SHP77 treated with DMSO at 0.1 percent for 48 hours (cell line): ENCODE results near the gene ABCD4.
"Not testable (repeated sequence)": the region's sequence is repeated elsewhere in the genome, so short reads cannot be mapped to it uniquely, and the experiment has no call there.

Experiments
- DNase-seq: peaks from one replicate; lab custom pipeline; 2025; lab: John Stamatoyannopoulos, UW

The ABCD4 gene

DNA sequence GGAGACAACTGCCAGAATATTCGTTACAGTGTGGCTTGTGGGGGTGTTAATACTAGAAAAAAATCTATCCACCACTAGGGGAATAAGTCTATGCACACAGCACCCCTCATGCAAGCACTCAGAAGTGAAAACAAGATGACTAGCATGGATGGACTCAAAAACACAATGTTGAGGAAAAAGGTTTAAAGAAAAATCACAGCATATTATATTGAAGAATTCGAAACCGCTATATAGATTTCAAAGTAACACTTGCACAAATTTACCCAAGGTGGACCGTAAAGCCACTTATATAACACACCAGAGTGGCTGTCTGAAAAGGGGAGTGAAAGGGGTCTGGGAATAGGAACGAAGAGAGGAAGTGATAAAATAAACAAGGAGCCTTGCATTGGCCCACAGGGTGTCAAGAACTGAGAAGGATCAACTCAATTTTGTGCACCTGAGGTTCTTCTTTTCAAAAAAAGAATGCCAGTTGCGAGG is 544 bp downstream of the ABCD4 start:
- peak; percentile 9 for DNase-seq

- peak; percentile 9 for DNase-seq
These were observed 1.1 kb downstream of the ABCD4 start for GRCh38 chr14:74301594-74302151.

GRCh38 chr14:74299061-74299545 is 3.6 kb downstream of the ABCD4 start:
- DNase-seq: no peak

DNA sequence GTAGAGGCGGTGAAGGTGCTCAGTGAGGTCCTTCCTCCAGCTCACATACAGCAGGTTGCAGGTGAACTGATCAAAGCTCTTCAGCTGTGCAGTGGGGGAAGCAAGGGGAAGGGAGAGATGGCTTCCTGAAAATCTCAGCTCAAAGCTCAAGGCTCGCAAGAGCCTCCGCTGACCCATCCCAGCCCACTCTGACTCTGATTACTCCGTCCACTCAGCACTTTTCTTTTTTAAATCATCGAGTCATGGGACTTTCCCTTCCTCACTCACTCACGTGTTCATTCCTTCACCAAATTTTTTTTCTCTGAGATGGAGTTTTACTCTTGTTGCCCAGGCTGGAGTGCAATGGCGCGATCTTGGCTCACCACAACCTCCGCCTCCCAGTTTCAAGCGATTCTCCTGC is 4.7 kb downstream of the ABCD4 start:
- no peak for DNase-seq

GRCh38 chr14:74296037-74296467 is 6.7 kb downstream of the ABCD4 start:
- no peak for DNase-seq

DNA sequence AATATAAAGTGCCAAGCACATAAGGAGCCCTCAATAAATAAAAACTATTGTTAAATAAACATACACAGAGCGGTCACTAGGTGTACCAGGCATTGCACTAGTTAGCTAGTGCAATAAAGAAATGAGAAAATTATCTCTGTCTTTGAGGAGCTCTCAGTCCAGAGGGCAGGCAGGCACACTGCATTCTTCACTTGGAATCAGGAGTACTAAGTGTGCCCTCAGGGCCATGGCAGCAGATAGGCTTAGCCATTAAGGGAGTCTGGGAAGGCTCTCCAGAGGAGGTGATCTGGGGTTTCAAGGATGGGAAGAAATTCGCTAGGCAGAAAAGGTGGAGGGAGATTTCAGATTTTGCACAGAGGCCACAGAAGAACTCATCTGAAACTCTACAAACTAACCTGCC is 9.1 kb downstream of the ABCD4 start:
- no peak for DNase-seq

- no peak for DNase-seq
These were observed 10.7 kb downstream of the ABCD4 start for GRCh38 chr14:74292061-74292460.

DNA sequence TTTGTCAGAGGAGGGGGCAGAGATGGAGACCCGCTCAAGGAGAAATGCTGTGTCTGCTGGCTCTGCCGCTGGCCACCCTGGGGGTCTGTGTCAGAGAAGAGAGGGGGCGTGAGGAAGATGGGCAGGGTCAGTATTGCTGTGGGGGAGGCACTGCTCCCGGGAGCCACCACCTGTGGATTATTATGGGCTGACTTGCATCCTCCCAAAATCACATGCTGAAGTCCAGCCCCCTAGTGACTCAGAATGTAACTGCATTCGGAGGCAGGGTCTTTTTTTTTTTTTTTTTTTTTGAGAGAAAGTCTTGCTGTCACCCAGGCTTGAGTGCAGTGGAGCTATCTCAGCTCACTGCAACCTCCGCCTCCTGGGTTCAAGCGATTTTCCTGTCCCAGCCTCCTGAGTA is 12.3 kb downstream of the ABCD4 start:
- no peak for DNase-seq

DNA sequence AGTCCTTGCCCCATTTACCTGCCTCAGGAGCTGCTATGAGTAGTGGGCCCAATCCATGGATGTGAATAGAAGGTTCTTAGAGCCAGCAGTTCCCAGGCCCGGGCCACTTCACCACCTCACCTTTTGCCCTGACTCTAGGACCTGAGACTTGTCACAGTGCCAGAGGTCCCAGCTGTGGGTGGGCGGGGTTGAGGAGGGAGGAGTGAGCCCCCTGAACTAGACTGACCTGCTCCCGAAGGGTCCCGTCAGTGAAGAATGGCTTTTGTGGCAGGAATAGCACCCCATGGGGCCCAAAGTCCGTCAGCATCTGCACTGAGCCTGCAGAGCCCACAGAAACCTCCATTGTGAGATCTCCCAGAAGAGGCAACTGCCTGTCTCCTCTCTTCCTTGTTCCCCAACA is 12.9 kb downstream of the ABCD4 start:
- DNase-seq: no peak

GRCh38 chr14:74286736-74287135 is 16.0 kb downstream of the ABCD4 start:
- no peak for DNase-seq

DNA sequence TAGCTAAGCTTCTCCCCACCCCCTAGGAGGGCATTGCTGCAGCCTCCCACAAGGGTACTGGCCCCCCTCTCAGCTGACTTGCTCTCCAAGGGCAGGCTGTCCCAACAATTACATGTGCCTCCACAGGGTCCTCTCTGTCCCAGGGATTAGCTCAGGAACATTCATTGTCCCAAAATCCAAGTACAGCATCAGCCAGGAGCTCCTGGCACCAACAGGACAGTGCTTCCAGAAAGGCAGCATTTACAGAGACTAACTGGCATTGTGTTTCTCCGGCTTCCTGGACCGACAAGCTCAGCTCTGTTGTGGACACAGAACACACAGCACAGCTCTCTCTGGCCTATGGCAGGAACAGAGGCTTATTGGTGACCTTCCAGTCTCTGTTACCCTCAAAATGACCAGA is 21.7 kb downstream of the ABCD4 start:
- DNase-seq: no peak

DNA sequence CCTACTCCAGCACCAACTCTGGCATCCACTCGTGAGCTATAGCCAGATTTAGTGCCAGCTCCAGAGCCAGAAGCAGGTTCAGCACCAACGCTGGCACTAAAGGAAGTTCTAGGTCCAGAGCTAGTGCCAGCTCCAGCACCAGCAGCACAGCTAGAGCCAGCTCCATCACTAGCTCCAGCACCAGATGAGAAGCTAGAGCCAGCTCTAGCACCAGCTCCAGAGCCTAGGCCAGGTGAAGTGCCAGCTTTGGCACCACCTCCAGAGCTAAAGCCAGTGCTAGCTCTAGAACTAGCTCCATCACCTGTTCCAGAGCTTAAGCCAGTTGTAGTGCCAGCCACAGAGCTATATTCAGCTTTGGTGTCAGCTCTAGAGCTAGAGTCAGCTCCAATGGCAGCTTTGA is 24.7 kb downstream of the ABCD4 start:
- DNase-seq: no peak

DNA sequence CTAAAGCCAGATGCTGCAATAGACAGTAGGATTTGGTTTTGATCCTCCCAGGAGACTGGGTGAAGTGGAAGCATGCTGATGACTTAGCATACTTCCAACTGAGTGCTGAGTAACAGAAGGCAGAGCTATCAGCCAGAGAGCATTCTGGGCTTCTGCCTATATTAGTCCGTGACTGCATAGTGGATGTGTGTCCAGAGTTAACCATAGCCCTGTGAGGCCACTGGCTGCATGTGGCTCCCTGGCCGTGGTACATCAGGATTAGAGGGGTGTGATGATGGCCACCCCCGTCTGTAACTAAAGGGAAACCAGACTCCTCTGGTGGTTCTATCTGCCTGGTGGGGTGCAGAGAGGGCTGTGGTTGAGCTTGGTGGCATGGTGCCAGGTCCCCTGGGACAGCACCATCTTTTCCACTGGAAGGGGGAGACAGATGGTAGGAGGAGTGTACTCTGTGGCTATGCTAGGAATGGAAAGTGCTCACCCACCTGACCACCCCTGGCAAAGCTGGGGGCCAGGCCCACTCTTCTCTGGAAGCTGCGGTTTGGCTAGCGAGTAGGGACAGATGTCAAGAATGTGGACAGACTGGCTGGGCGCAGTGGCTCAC is 27.4 kb downstream of the ABCD4 start:
- no peak for DNase-seq

DNA sequence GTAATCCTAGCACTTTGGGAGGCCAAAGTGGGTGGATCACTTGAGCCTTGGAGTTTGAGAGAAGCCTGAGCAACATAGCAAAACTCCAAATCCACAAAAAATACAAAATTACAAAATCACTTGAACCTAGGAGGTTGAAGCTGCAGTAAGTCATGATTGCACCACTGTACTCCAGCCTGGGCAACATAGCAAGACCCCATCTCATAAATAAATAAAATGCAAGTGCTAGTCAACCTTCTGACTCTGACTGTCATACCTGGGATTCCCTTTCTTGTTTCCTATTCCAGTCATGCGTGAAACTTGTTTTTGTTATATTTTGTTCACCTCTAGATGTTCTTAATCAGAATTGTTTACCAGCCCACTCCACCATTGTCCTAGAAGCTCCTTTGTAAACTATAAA is 31.4 kb downstream of the ABCD4 start:
- no peak for DNase-seq

- not testable (repeated sequence) for DNase-seq
These were observed 32.2 kb downstream of the ABCD4 start for GRCh38 chr14:74270382-74271177.

- no peak for DNase-seq
These were observed 35.1 kb downstream of the ABCD4 start for GRCh38 chr14:74267588-74267987.

- DNase-seq: no peak
These were observed 37.3 kb downstream of the ABCD4 start for GRCh38 chr14:74265301-74265965.

- no peak for DNase-seq
These were observed 38.8 kb downstream of the ABCD4 start for GRCh38 chr14:74263921-74264320.

DNA sequence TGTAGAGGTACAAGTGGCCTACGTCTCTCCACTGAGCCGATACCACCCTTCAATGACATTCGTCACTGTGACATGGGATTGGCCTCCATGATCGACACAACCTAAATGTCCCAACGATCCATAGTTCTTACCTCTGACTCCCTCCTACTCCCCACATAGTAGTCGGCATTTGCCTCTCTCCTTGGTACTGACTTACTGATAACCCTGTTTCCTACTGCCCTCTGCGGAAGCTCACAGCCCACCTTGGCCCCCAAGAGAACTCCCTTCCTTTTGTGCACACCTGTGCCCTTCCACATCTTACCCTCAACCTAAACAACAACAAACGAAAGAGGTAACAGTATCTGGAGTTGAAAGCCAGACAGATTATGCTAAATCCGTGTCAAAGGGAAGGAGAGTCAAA is 39.6 kb downstream of the ABCD4 start:
- DNase-seq: no peak

- no peak for DNase-seq
These were observed 40.7 kb downstream of the ABCD4 start for GRCh38 chr14:74262076-74262475.

GRCh38 chr14:74261288-74261687 is 41.4 kb downstream of the ABCD4 start:
- DNase-seq: no peak

DNA sequence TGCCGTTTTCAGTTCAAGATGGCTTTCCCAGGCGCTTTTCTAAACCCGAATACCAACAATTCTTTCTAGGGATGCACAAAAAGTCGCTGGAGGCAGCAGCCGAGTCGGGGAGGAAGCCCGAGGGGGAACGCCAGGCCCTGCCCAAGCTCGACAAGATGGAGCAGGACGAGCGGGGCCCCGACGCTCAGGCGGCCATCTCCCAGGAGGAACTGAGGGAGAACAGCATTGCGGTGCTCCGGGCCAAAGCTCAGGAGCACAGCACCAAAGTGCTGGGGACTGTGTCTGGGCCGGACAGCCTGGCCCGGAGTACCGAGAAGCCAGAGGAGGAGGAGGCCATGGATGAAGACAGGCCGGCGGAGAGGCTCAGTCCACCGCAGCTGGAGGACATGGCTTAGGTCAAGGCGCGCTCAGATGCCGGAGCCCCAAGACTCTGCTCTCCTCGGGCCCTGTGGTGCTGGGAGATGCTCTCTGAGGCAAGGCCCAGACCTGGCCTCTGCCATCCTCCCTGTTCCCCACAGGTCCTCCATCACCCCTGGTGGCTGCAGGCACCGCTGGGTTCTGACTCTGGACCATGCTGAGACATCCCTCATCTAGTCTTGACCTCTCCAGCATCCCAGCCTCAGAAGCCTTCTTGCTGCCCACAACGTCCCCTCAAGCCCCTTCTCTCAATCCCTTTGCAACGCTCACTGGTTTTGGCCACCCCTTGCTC is 42.1 kb downstream of the ABCD4 start:
- DNase-seq: no peak
